Measurements from ENCODE around the gene KRT34. TPM values are rescaled to one million over a fixed set of nuclear protein-coding genes. Genes with fewer than 3 reads are reported as not detected.
"Not testable (repeated sequence)": the region's sequence is repeated elsewhere in the genome, so short reads cannot be mapped to it uniquely, and the experiment has no call there.

The KRT34 gene
- not detected for total RNA-seq

DNA sequence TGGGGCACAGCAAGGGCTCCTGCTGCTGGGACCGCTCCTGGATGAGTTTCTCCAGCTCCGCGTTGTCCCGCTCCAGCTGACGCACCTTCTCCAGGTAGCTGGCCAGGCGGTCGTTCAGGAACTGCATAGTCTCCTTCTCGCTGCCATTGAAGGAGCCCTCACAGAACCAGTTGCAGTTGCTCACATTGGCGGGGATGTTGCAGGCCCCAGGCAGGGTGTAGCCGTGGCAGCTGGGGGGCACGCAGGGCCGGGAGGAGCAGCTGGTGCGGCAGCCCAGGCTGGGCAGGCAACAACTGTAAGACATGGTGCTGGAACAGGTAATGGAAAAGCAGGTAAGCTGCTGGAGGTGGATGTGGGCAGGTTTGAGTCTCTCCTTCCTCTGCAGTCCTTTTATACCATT, at the start of gene KRT34:
TSS of gene KRT34 (minus strand) at position 364 of the 400 bp plus-strand sequence. CDS start at position 304, 60 bp downstream.
- DNase-seq; H3K9me3 Mint-ChIP-seq; CTCF ChIA-PET; intact Hi-C loops (cut with micrococcal nuclease); H3K27me3 Mint-ChIP-seq (ENCODE audit: low read depth); H3K36me3 Mint-ChIP-seq (ENCODE audit: low read depth); H3K27ac Mint-ChIP-seq; H3K4me3 Mint-ChIP-seq: not testable (repeated sequence)
- H3K4me1 Mint-ChIP-seq (ENCODE audit: low read depth), result peaks cover 14% of the 10 kb centered on the region

DNA sequence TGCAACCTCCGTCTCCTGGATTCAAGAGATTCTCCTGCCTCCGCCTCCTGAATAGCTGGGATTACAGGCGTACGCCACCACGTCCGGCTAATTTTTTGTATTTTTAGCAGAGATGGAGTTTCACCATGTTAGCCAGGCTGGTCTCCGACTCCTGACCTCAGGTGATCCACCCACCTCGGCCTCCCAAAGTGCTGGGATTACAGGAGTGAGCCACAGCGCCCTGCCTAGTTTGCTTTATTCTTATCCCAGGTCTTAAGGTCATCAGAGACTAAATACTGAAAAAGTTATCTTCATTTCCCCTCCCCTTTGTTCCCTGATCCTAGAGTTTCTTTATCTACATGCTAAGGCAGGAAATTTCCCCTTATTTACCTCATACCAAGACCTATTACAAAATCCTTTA, 48.3 kb upstream of the KRT34 start:
- H3K27ac Mint-ChIP-seq; intact Hi-C loops (cut with micrococcal nuclease); CTCF ChIA-PET: not testable (repeated sequence)

DNA sequence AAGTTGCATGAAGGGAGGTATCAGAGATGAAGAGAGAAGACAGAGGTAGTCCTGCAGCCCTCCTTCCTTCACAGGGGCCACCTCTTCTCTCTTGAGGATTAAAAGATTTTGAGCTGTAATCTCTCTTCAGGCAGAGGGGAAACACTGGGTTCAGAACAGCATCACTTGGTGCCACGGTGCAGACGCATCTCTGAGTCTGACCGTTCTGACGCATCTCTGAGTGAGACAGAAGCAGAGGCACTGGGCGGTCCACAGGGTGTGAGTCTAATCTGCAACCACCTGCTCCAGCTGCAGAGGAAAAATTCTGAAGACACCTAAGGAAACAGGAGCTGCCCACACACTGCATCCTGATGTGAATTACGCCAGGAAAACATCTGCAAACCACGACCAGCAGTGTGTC, 47.6 kb upstream of the KRT34 start:
- DNase-seq, result no peak
- Mint-ChIP-seq H3K27me3 (ENCODE audit: low read depth) (no peaks in the 10 kb centered on the region), H3K4me1 (ENCODE audit: low read depth) (peaks cover 4% of the 10 kb centered on the region), H3K27ac (no peak overlapping the region), H3K36me3 (ENCODE audit: low read depth) (no peaks in the 10 kb centered on the region), H3K9me3 (no peaks in the 10 kb centered on the region), H3K4me3 (no peak overlapping the region)
- intact Hi-C loops (cut with micrococcal nuclease), result no loop called here
- CTCF ChIA-PET, result no interaction called here

More for the DNA sequence above, 48.3 kb upstream of the KRT34 start:
- not testable (repeated sequence) for H3K36me3 Mint-ChIP-seq (ENCODE audit: low read depth); H3K27me3 Mint-ChIP-seq (ENCODE audit: low read depth); H3K4me3 Mint-ChIP-seq; H3K4me1 Mint-ChIP-seq (ENCODE audit: low read depth); DNase-seq; H3K9me3 Mint-ChIP-seq

DNA sequence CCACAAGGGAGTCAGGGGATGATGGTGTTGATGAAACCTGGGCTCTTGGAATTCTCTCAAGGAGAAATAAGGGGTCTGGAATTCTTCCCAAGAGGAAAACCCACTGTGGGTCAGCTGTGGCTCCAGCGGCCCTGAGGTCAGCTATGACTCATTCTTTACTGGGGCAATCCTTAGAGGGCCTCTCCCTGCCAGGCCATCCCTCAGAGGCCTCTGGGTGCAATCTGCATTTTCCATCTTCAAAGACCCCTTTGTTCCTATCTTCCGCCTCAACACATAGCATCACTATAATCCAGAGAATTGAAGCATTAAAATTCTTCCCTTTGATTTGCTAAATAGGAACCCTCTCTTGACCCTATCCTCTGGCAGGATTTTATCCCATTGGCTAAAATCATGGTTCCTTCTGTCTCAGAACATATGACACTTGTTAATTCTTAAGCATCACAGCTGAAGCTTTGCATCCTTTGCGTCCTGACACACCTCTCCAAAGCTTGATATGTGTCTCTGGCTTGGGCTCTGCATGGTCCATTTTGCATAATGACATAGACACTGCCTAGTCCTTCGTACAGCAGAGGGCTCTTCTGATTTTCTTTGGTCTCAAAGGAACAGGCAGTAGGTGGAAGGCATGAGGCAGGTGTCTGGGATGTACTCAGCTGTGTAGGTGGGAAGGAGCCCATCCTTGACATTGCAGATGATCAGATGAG, 46.6 kb upstream of the KRT34 start:
- no peak overlapping the region for H3K4me3 Mint-ChIP-seq
- no peaks in the 10 kb centered on the region for H3K27me3 Mint-ChIP-seq (ENCODE audit: low read depth)
- no peak for DNase-seq
- no peaks in the 10 kb centered on the region for H3K4me1 Mint-ChIP-seq (ENCODE audit: low read depth)
- no peak overlapping the region for H3K27ac Mint-ChIP-seq
- CTCF ChIA-PET, result no interaction called here
- intact Hi-C loops (cut with micrococcal nuclease), result no loop called here
- no peaks in the 10 kb centered on the region for H3K36me3 Mint-ChIP-seq (ENCODE audit: low read depth)
- no peaks in the 10 kb centered on the region for H3K9me3 Mint-ChIP-seq

DNA sequence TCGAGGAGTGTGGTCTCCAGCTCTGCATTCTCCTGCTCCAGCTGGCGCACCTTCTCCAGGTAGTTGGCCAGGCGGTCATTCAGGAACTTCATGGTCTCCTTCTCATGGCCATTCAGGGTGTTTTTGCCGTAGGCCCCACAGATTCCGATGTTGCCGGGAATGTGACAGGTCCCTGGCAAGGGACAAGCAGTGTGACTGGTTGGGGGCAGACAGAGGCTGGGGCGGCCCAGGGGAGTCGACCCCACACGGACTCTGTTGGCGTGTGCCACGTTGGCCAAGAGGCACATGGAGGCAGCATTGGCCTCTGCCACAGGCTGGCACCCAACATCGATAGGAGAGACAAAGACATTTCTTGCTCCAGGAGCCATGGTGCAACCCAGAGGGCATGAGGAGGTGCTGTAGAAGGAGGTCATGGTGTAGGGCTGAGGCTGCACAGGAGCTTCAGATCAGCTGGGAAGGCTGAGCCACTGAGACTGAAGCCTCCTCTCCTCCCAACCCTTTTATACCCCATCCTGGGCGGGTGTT, 42.1 kb upstream of the KRT34 start, which contains the start of gene KRT37:
TSS of gene KRT37 (minus strand) at position 475 of the 525 bp plus-strand sequence. CDS start at position 413, 62 bp downstream.
- H3K27me3 Mint-ChIP-seq (ENCODE audit: low read depth), result no peaks in the 10 kb centered on the region
- DNase-seq, result no peak
- no peaks in the 10 kb centered on the region for H3K9me3 Mint-ChIP-seq
- H3K4me1 Mint-ChIP-seq (ENCODE audit: low read depth), result peaks cover 4% of the 10 kb centered on the region
- H3K4me3 Mint-ChIP-seq, result no peak within 1 kb of the TSS
- intact Hi-C loops (cut with micrococcal nuclease), result no loop called here
- CTCF ChIA-PET, result no interaction called here
- H3K36me3 Mint-ChIP-seq (ENCODE audit: low read depth), result no peaks in the 10 kb centered on the region
- no peak within 1 kb of the TSS for H3K27ac Mint-ChIP-seq

DNA sequence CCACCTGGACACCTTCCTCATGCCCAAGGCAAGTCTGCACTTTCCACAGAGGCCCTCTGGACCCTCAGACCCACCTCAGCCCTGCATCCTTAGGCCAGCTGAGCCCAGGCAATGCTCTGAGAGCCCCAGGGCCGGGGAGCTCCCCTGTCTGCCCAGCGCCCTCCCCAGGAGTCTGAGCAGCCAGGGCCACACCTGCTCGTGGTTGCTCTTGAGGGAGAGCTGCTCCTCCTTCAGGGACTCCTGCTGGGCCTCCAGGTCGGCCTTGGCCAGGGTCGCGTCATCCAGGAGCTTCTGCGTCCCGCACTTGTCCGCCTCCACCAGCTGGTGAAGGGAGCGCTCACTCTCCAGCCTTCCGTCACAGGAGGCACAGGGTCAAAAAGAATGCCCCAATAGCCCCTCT, 40.5 kb upstream of the KRT34 start:
- CTCF ChIA-PET, H3K27ac Mint-ChIP-seq: not testable (repeated sequence)

DNA sequence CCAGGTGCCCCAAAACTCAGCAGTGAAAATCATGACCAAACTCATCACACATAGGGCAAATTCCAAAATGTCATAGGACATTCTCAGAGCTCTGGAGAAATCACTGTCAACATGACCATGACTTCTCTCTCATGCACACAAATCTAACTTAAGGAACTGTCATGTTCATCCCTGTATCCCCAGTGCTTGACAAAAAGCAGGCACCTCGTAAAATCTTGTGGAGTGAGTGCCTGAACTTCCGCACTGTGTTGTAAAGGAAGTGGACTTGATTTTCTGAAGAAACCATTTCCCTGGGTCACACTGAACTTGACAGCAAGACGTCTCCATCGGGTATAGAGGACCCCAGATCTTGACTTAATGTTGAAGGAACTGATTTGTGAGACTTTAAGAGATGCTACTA, 39.5 kb upstream of the KRT34 start:
- no peaks in the 10 kb centered on the region for H3K27me3 Mint-ChIP-seq (ENCODE audit: low read depth)
- peaks cover 4% of the 10 kb centered on the region for H3K4me1 Mint-ChIP-seq (ENCODE audit: low read depth)
- CTCF ChIA-PET, result no interaction called here
- no peaks in the 10 kb centered on the region for H3K36me3 Mint-ChIP-seq (ENCODE audit: low read depth)
- H3K9me3 Mint-ChIP-seq, result no peaks in the 10 kb centered on the region
- no peak for DNase-seq
- H3K27ac Mint-ChIP-seq, result no peak overlapping the region
- intact Hi-C loops (cut with micrococcal nuclease), result no loop called here
- H3K4me3 Mint-ChIP-seq, result no peak overlapping the region

More for the DNA sequence above, 40.5 kb upstream of the KRT34 start:
- H3K4me3 Mint-ChIP-seq; H3K9me3 Mint-ChIP-seq; intact Hi-C loops (cut with micrococcal nuclease); DNase-seq; H3K27me3 Mint-ChIP-seq (ENCODE audit: low read depth); H3K4me1 Mint-ChIP-seq (ENCODE audit: low read depth); H3K36me3 Mint-ChIP-seq (ENCODE audit: low read depth): not testable (repeated sequence)

DNA sequence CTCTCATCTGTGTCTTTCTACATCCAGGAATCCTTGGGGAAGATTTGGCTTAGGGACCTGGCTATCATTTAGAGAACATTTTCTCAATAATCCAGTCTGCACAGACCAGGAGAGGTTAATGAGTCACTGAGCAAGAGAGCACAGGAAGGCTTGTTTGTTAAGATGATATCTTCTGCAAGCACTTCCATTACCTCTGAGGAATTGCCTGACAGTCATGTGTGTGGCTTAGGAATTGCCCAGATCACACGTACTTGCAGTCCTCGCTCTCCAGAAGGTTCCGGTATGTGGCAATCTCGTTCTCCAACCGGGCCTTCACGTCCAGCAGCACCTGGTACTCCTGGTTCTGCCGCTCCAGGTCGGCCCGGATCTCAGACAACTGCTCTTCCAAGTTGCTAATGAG, 39.0 kb upstream of the KRT34 start:
- no peak overlapping the region for H3K27ac Mint-ChIP-seq

DNA sequence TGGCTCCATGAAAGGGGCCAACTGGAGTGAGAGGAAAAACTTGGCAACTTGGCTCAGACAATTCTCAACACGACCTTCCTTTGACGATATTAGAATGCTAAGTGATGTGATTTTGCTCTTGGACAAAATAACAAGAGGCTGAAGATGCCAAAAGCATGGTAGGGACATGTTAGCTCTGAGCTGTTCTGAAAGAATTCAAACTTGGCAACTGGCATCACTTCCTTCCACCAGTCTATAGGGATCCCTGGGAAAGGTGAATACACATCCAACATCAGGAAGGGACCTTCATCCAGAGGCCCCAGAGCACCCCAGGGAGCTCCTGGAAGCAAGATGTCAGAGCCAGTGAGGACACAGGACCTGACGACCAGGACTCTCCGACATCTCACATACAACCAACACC, 38.0 kb upstream of the KRT34 start:
- DNase-seq, result no peak
- H3K36me3 Mint-ChIP-seq (ENCODE audit: low read depth), result no peaks in the 10 kb centered on the region
- intact Hi-C loops (cut with micrococcal nuclease), result no loop called here
- H3K4me1 Mint-ChIP-seq (ENCODE audit: low read depth), result peaks cover 4% of the 10 kb centered on the region
- CTCF ChIA-PET, result no interaction called here
- no peak overlapping the region for H3K4me3 Mint-ChIP-seq
- H3K9me3 Mint-ChIP-seq, result no peaks in the 10 kb centered on the region
- no peak overlapping the region for H3K27ac Mint-ChIP-seq
- no peaks in the 10 kb centered on the region for H3K27me3 Mint-ChIP-seq (ENCODE audit: low read depth)

More for the DNA sequence above, 39.0 kb upstream of the KRT34 start:
- Mint-ChIP-seq H3K27me3 (ENCODE audit: low read depth) (no peaks in the 10 kb centered on the region), H3K36me3 (ENCODE audit: low read depth) (no peaks in the 10 kb centered on the region), H3K4me3 (no peak overlapping the region), H3K4me1 (ENCODE audit: low read depth) (peaks cover 4% of the 10 kb centered on the region), H3K9me3 (no peaks in the 10 kb centered on the region)
- CTCF ChIA-PET, result no interaction called here
- DNase-seq, result no peak
- intact Hi-C loops (cut with micrococcal nuclease), result no loop called here

DNA sequence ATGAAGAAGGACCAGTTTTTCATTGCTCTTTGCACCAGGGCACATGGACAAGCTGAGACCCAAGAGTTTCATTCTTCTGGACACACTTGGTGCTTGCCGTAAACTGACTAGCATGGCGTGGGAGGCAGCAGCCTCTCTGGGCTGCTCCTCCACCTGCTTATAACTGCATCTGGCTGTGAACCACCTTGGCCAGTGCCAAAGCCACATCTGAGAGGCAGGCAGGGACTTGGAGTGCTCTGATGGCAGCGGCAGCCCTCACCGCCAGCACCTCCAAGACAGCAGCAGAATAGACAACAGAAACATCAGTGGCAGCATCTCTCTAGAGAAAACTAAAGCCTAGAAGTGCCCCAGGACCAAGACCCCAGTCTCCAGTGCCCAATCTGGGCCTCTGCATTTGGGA, 37.6 kb upstream of the KRT34 start:
- H3K36me3 Mint-ChIP-seq (ENCODE audit: low read depth), result no peaks in the 10 kb centered on the region
- no peaks in the 10 kb centered on the region for H3K27me3 Mint-ChIP-seq (ENCODE audit: low read depth)
- peaks cover 4% of the 10 kb centered on the region for H3K4me1 Mint-ChIP-seq (ENCODE audit: low read depth)
- CTCF ChIA-PET, result no interaction called here
- no peak overlapping the region for H3K4me3 Mint-ChIP-seq
- no peak for DNase-seq
- intact Hi-C loops (cut with micrococcal nuclease), result no loop called here
- H3K9me3 Mint-ChIP-seq, result no peaks in the 10 kb centered on the region
- H3K27ac Mint-ChIP-seq, result no peak overlapping the region

DNA sequence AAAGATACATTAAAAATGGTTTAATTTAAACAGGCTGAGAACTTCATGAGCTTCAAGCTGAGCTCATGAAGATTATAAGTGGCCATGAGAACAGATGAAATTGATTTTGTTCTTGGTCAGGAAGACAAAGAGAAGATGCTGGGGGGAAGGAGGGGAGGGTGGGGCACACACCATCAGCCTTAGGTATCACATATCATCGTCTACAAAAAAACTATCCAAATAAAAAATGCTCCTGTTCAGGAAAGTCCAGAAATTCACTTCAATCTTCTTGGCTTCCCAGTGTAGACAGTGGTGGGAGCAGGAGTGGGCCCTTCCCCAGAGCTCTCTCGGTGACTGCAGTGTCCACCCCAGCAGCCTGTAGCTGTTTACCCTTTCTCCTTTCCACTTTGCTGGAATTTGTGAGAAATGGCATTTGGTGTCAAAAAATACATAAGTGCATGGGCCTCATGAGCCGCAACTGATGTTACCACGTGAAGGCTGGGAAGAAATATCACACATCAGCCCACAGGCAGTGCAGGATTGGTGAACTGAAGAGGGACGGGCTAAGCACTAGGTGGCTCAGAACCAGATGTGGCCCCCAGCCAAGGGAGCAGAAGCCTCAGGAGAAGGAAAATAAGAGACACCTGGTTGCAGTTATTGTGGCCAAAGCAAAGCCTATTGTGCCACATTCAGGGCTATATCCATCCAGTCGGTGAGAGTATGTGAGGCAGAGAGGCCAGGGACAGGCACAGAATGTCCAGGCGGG, 36.2 kb upstream of the KRT34 start:
- no peak overlapping the region for H3K4me3 Mint-ChIP-seq
- no peak overlapping the region for H3K27ac Mint-ChIP-seq

DNA sequence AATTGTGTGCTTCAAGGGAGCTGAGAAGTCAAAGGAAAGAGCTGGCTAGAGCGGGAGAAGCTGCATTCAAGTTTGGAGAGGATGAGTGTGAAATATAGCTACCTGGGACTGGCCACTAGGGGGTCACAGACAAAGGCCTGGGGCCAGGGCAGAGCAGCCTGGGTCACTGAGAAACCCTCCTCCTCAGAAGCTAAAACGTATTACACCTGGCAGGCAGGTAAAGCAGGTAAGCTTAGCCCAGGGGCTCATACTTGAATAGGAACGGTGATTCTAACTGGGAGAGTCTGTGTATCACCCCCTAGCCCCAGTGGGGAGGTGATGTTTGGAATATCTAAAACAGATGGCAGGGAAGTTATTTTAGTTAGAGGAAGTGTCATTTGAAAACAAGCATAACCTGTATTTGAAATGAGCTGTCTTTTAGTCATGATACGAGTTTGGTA, 35.5 kb upstream of the KRT34 start:
- no peak for DNase-seq
- H3K9me3 Mint-ChIP-seq, result no peaks in the 10 kb centered on the region
- H3K36me3 Mint-ChIP-seq (ENCODE audit: low read depth), result no peaks in the 10 kb centered on the region
- H3K4me3 Mint-ChIP-seq, result no peak overlapping the region
- no peaks in the 10 kb centered on the region for H3K27me3 Mint-ChIP-seq (ENCODE audit: low read depth)
- CTCF ChIA-PET, result interaction anchor here (0.6 to 1.8 kb wide), 4 partner anchors 12 to 95 kb away, joined by 3 to 6 read pairs (median 3); no protein-coding TSS in a partner anchor
- intact Hi-C loops (cut with micrococcal nuclease), result no loop called here
- no peak overlapping the region for H3K27ac Mint-ChIP-seq
- peaks cover 4% of the 10 kb centered on the region for H3K4me1 Mint-ChIP-seq (ENCODE audit: low read depth)

More for the DNA sequence above, 36.2 kb upstream of the KRT34 start:
- no peak for DNase-seq
- peaks cover 4% of the 10 kb centered on the region for H3K4me1 Mint-ChIP-seq (ENCODE audit: low read depth)
- H3K27me3 Mint-ChIP-seq (ENCODE audit: low read depth), result no peaks in the 10 kb centered on the region
- no peaks in the 10 kb centered on the region for H3K9me3 Mint-ChIP-seq
- H3K36me3 Mint-ChIP-seq (ENCODE audit: low read depth), result no peaks in the 10 kb centered on the region
- CTCF ChIA-PET, result interaction anchor here (0.6 to 1.8 kb wide), 4 partner anchors 13 to 96 kb away, joined by 3 to 6 read pairs (median 3); no protein-coding TSS in a partner anchor
- intact Hi-C loops (cut with micrococcal nuclease), result no loop called here
